HG03558 (cell line): ENCODE data around the gene KRT34.
"Not testable (repeated sequence)": the region's sequence is repeated elsewhere in the genome, so short reads cannot be mapped to it uniquely, and the experiment has no call there.

Source experiments
- ATAC-seq: cut with Tn5 transposase; IDR thresholded peaks from one replicate; pipeline ENCODE4 v1.9.1; 2021; ENCODE audit warnings: moderate number of reproducible peaks; ENCODE audit not compliant: unreplicated experiment; ENCODE audit errors: extremely low read depth

Gene KRT34

GRCh38 chr17:41381943-41382342 lies at the start of gene KRT34:
TSS of gene KRT34 (minus strand) at chr17:41382306. CDS start at chr17:41382246, 60 bp downstream.
- not testable (repeated sequence) for ATAC-seq

- not testable (repeated sequence) for ATAC-seq
These were observed 48.3 kb upstream of the KRT34 start for GRCh38 chr17:41430376-41430775.

GRCh38 chr17:41429667-41430066 lies 47.6 kb upstream of the KRT34 start:
- ATAC-seq, result no peak

GRCh38 chr17:41428591-41429291 lies 46.6 kb upstream of the KRT34 start:
- ATAC-seq, result no peak

GRCh38 chr17:41424111-41424635 lies 42.1 kb upstream of the KRT34 start, which contains the start of gene KRT37:
TSS of gene KRT37 (minus strand) at chr17:41424585. CDS start at chr17:41424523, 62 bp downstream.
- ATAC-seq, result no peak

GRCh38 chr17:41422586-41422985 lies 40.5 kb upstream of the KRT34 start:
- not testable (repeated sequence) for ATAC-seq

- ATAC-seq, result no peak
These were observed 39.5 kb upstream of the KRT34 start for GRCh38 chr17:41421617-41422016.

- no peak for ATAC-seq
These were observed 39.0 kb upstream of the KRT34 start for GRCh38 chr17:41421116-41421515.

- no peak for ATAC-seq
These were observed 38.0 kb upstream of the KRT34 start for GRCh38 chr17:41420134-41420533.

GRCh38 chr17:41419716-41420115 lies 37.6 kb upstream of the KRT34 start:
- ATAC-seq, result no peak

- no peak for ATAC-seq
These were observed 36.2 kb upstream of the KRT34 start for GRCh38 chr17:41418116-41418860.

- no peak for ATAC-seq
These were observed 35.5 kb upstream of the KRT34 start for GRCh38 chr17:41417576-41418015.

GRCh38 chr17:41417127-41417526 lies 35.0 kb upstream of the KRT34 start:
- no peak for ATAC-seq

GRCh38 chr17:41416479-41416878 lies 34.4 kb upstream of the KRT34 start:
- no peak for ATAC-seq

- no peak for ATAC-seq
These were observed 33.8 kb upstream of the KRT34 start for GRCh38 chr17:41415833-41416335.

GRCh38 chr17:41415411-41415810 lies 33.3 kb upstream of the KRT34 start:
- no peak for ATAC-seq

- no peak for ATAC-seq
These were observed 31.9 kb upstream of the KRT34 start for GRCh38 chr17:41413982-41414381.

GRCh38 chr17:41413353-41413957 lies 31.3 kb upstream of the KRT34 start:
- no peak for ATAC-seq

GRCh38 chr17:41411072-41411840 lies 29.1 kb upstream of the KRT34 start:
- ATAC-seq, result no peak

- no peak for ATAC-seq
These were observed 25.1 kb upstream of the KRT34 start for GRCh38 chr17:41407226-41407625.
